CD14-positive monocyte (primary cell): ENCODE data around the gene SLCO2A1. TPM values are rescaled to one million over a fixed set of nuclear protein-coding genes. Genes with fewer than 3 reads are reported as not detected.

Source experiments
- DNase-seq, 3 donors: peaks; one replicate each; pipeline ENCODE4 v3.0.0-alpha.2; 2011 to 2022
- H2AFZ ChIP-seq: 2 replicates; pipeline ENCODE4 v1.6.0; 2012; ENCODE audit warnings: mild to moderate bottlenecking, low read depth, low read length, inconsistent platforms; ENCODE audit not compliant: insufficient read depth, poor library complexity, severe bottlenecking
- H3K27ac ChIP-seq, 2 donors: 1 replicate in 1 of 2; 2 replicates in 1 of 2; pipeline ENCODE4 v1.5.1; 2012 to 2013; ENCODE audit warnings: low read length in 2 of 2, control low read depth in 1 of 2, inconsistent platforms in 1 of 2, low read depth in 1 of 2, mild to moderate bottlenecking in 1 of 2
- H3K27me3 ChIP-seq, 2 donors: one replicate each; pipeline versions ENCODE4 v1.6.0 to v1.6.1; 2011 to 2013; ENCODE audit warnings: low read length in 2 of 2; ENCODE audit not compliant: control insufficient read depth in 2 of 2, insufficient read depth in 2 of 2
- H3K36me3 ChIP-seq, 2 donors: replicated peaks in 1 of 2; 1 replicate in 1 of 2; 2 replicates in 1 of 2; pipeline versions ENCODE4 v1.5.1 to v1.6.1; 2012 to 2013; ENCODE audit warnings: low read length in 2 of 2, control low read depth in 1 of 2, inconsistent platforms in 1 of 2, mild to moderate bottlenecking in 1 of 2; ENCODE audit not compliant: insufficient read depth in 2 of 2, control insufficient read depth in 1 of 2
- H3K4me1 ChIP-seq, 2 donors: 1 replicate in 1 of 2; 2 replicates in 1 of 2; pipeline versions ENCODE4 v1.5.1 to v1.6.1; 2012 to 2013; ENCODE audit warnings: low read length in 2 of 2, control low read depth in 1 of 2, inconsistent platforms in 1 of 2, mild to moderate bottlenecking in 1 of 2, moderate library complexity in 1 of 2; ENCODE audit not compliant: insufficient read depth in 2 of 2, control insufficient read depth in 1 of 2
- H3K4me2 ChIP-seq: replicated peaks from 2 replicates; pipeline ENCODE3; 2012; ENCODE audit warnings: low read length, moderate library complexity, mild to moderate bottlenecking; ENCODE audit not compliant: poor library complexity, severe bottlenecking; ENCODE audit errors: extremely low read depth
- H3K4me3 ChIP-seq, 3 experiments: fragments of 200-600 bp in 1 of 3; sonication (generic) in 1 of 3; replicated peaks in 1 of 3; 1 replicate in 2 of 3; 2 replicates in 1 of 3; pipeline ENCODE4 v1.5.1; 2011 to 2013; ENCODE audit warnings: low read length in 3 of 3, mild to moderate bottlenecking in 3 of 3, control low read depth in 2 of 3, low read depth in 2 of 3, inconsistent platforms in 1 of 3, moderate library complexity in 1 of 3
- H3K79me2 ChIP-seq: 2 replicates; pipeline ENCODE4 v1.6.0; 2012; ENCODE audit warnings: mild to moderate bottlenecking, control low read depth, inconsistent platforms, low read length, moderate library complexity; ENCODE audit not compliant: insufficient read depth
- H3K9ac ChIP-seq: 2 replicates; pipeline ENCODE4 v1.6.0; 2017; ENCODE audit warnings: low read length, mild to moderate bottlenecking; ENCODE audit not compliant: insufficient read depth, poor library complexity, severe bottlenecking
- H3K9me3 ChIP-seq, 2 donors: replicated peaks in 1 of 2; 1 replicate in 1 of 2; 2 replicates in 1 of 2; pipeline versions ENCODE4 v1.5.1 to v1.6.1; 2012 to 2013; ENCODE audit warnings: low read length in 2 of 2, control low read depth in 1 of 2; ENCODE audit not compliant: control insufficient read depth in 1 of 2, insufficient read depth in 1 of 2
- H4K20me1 ChIP-seq: 2 replicates; pipeline ENCODE4 v1.6.0; 2012; ENCODE audit warnings: mild to moderate bottlenecking, low read length, control low read depth, moderate library complexity; ENCODE audit not compliant: insufficient read depth
- H3K27ac Mint-ChIP-seq, 7 donors: one replicate each; pipeline ENCODE4 v1.8.0; 2020; ENCODE audit warnings: mild to moderate bottlenecking in 7 of 7, mixed read lengths in 7 of 7, moderate library complexity in 6 of 7, inconsistent platforms in 2 of 7
- H3K27me3 Mint-ChIP-seq, 3 donors: one replicate each; pipeline ENCODE4 v1.8.0; 2021 to 2022; ENCODE audit warnings: low read depth in 3 of 3, mild to moderate bottlenecking in 3 of 3, mixed read lengths in 3 of 3, moderate library complexity in 3 of 3, inconsistent platforms in 1 of 3
- H3K36me3 Mint-ChIP-seq, 2 donors: one replicate each; pipeline ENCODE4 v1.8.0; 2020; ENCODE audit warnings: mixed read lengths in 2 of 2, inconsistent platforms in 1 of 2, mild to moderate bottlenecking in 1 of 2
- H3K4me1 Mint-ChIP-seq: one replicate; pipeline ENCODE4 v1.8.0; 2020; ENCODE audit warnings: mild to moderate bottlenecking, mixed read lengths
- H3K4me3 Mint-ChIP-seq, 2 donors: one replicate each; pipeline ENCODE4 v1.8.0; 2020; ENCODE audit warnings: mild to moderate bottlenecking in 2 of 2, mixed read lengths in 2 of 2, moderate library complexity in 1 of 2
- H3K9me3 Mint-ChIP-seq, 7 donors: one replicate each; pipeline ENCODE4 v1.8.0; 2020 to 2022; ENCODE audit warnings: mixed read lengths in 7 of 7, mild to moderate bottlenecking in 6 of 7, moderate library complexity in 6 of 7, inconsistent platforms in 2 of 7
- WGBS: methylation state at CpG from one replicate; pipeline ENCODE4 v1.1.5; 2013; ENCODE audit warnings: missing lambda C conversion rate; ENCODE audit not compliant: insufficient coverage; 5-methylcytosine and 5-hydroxymethylcytosine counted together
- intact Hi-C, 2 donors: fragments of 100-400 bp; cut with micrococcal nuclease; formaldehyde crosslinking; loops; one replicate each; pipeline versions ENCODE4 v1.15.0 to v1.15.1; 2023
- polyA plus RNA-seq, 3 donors: library from polyadenylated mRNA; depleted of rRNA in 1 of 3; unstranded in 2 of 3; stranded (reverse) in 1 of 3; fragments of 300-500 nt in 2 of 3; fragments of >200 nt in 1 of 3; fragmentation: Illumina TruSeq in 2 of 3; gene quantifications; 1 replicate in 2 of 3; 2 replicates in 1 of 3; pipeline ENCODE4 v1.2.3, GENCODE V29; 2012 to 2021
- TF ChIP-seq, protein P1 (sequence below): fragments of 200-600 bp; IDR thresholded peaks from one replicate; pipeline ENCODE4 v1.8.0; 2022; ENCODE audit warnings: antibody characterized with exemption, mild to moderate bottlenecking

SLCO2A1 gene
- polyA plus RNA-seq, 3 donors, result 0.12 TPM; not detected in 2

DNA sequence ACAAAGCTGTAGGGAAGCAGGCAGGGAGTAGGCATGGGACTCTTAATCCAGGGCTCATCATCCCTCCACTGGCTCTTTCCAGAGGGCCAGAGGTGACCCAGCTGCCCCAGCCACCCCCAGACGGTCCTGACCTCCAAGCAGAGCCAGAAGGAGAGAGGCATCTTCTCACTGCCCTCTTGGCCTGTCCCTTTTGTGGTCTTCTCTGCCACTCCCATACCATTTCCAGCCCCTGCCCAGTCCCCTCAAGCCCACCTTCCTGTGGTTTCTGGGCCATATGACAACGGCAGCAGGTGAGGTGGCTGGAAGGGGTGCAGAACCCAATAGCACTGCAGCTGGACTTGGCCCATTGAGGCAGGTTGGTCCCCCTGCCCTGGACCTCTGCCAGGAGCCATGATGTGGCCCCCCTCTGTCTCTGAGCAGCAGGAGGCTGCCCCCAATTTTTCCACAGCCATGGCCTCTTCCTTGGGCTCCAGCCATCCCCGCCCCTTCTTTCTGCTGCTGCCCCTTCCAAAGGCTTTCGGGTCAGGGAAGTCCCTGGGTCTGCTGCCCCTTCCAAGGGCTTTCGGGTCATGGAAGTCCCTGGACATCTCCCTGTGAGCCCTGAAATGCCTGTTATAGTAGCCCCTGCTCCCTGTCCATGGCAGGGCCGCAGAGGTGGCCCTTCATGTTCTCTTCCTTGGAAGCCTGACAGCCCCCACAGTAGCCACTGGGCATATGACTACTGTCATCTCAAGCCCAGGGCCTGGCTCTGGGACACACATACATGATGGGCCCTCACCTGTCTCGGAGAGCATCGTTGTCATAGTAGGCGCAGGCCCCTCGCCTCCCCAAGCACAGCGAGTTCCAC is 94.5 kb downstream of the SLCO2A1 start:
- TF ChIP-seq, protein P1, sequence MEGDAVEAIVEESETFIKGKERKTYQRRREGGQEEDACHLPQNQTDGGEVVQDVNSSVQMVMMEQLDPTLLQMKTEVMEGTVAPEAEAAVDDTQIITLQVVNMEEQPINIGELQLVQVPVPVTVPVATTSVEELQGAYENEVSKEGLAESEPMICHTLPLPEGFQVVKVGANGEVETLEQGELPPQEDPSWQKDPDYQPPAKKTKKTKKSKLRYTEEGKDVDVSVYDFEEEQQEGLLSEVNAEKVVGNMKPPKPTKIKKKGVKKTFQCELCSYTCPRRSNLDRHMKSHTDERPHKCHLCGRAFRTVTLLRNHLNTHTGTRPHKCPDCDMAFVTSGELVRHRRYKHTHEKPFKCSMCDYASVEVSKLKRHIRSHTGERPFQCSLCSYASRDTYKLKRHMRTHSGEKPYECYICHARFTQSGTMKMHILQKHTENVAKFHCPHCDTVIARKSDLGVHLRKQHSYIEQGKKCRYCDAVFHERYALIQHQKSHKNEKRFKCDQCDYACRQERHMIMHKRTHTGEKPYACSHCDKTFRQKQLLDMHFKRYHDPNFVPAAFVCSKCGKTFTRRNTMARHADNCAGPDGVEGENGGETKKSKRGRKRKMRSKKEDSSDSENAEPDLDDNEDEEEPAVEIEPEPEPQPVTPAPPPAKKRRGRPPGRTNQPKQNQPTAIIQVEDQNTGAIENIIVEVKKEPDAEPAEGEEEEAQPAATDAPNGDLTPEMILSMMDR, result no peak
- no peaks in the 10 kb centered on the region for H3K9me3 ChIP-seq
- 99% methylated on average over 7 of the region's 11 CpGs for WGBS

DNA sequence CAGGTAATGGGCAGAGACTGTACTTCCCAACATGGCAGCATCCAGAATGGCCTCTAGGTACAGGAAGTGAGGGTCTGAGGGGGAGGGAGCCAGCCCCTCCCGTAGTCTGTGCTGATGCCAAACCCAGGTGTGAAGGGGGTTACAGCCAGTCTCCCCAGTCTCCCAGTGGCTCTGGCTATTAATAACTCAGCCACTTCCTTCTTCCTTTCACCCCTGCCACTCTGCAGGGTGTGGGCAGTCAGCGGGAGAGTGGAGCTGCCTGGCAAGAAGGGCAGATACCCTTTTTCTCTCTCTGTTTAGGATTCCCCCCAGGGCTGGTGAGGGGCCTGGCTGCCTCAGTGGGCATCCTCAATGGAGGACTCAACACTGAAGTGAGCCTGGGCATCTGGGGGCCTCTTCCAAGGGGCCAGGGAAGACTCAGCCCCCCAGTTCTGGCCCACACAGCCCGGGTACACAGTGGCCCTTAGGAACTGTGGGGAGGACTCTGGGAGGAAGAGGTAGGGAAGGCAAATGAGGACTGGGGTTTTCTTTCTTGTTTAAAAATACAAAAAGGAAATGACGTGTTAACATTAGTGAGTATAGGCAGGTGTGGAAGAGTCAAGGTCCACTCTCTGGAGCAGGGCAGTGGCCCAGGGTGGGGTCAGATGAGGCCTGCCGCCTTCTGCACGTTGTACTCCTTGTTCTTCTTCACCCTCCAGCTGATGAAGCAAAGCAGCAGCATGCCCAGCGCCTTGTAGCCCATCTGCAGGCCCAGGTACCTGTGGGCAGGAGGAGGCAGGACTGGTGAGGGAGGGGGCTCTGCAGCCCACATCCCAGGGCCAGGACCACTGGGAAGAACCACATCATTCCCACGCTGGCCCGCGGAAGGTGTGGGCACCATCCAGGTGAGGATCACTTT is 95.4 kb downstream of the SLCO2A1 start:
- intact Hi-C loops, result no loop called here
- TF ChIP-seq, protein P1, result no peak

More for the DNA sequence above, 94.5 kb downstream of the SLCO2A1 start:
- intact Hi-C loops, result no loop called here
- Histone ChIP-seq H3K36me3 (no peaks in the 10 kb centered on the region), H3K9ac (no peak overlapping the region), H3K4me2 (no peak overlapping the region), H2AFZ (no peak overlapping the region), H4K20me1 (no peaks in the 10 kb centered on the region), H3K4me1 (no peaks in the 10 kb centered on the region), H3K27ac (no peak overlapping the region), H3K4me3 (no peak overlapping the region), H3K27me3 (no peaks in the 10 kb centered on the region), H3K79me2 (no peaks in the 10 kb centered on the region)
- Mint-ChIP-seq H3K27me3 (peaks cover 0 to 6% (median 3%) of the 10 kb centered on the region in 3 donors), H3K4me3 (no peak overlapping the region), H3K27ac (no peak overlapping the region), H3K36me3 (no peaks in the 10 kb centered on the region), H3K4me1 (peaks cover 4% of the 10 kb centered on the region), H3K9me3 (no peaks in the 10 kb centered on the region)
- DNase-seq, result no peak

More for the DNA sequence above, 95.4 kb downstream of the SLCO2A1 start:
- H3K9me3 Mint-ChIP-seq, result no peaks in the 10 kb centered on the region
- no peak overlapping the region for H3K4me3 Mint-ChIP-seq
- H3K36me3 Mint-ChIP-seq, result no peaks in the 10 kb centered on the region
- no peak overlapping the region for H2AFZ ChIP-seq
- H3K79me2 ChIP-seq, result no peaks in the 10 kb centered on the region
- H3K27ac ChIP-seq, result no peak overlapping the region
- no peaks in the 10 kb centered on the region for H4K20me1 ChIP-seq
- H3K4me3 ChIP-seq, result no peak overlapping the region
- no peak overlapping the region for H3K27ac Mint-ChIP-seq
- no peaks in the 10 kb centered on the region for H3K36me3 ChIP-seq
- H3K4me1 ChIP-seq, result no peaks in the 10 kb centered on the region
- no peaks in the 10 kb centered on the region for H3K27me3 ChIP-seq
- no peak for DNase-seq
- H3K9me3 ChIP-seq, result no peaks in the 10 kb centered on the region
- H3K4me2 ChIP-seq, result no peak overlapping the region
- peaks cover 4% of the 10 kb centered on the region for H3K4me1 Mint-ChIP-seq
- H3K27me3 Mint-ChIP-seq, result peaks cover 0 to 6% (median 3%) of the 10 kb centered on the region in 3 donors
- no peak overlapping the region for H3K9ac ChIP-seq
- 67% methylated on average over 6 of the region's 10 CpGs for whole genome bisulfite sequencing
